ENCODE data around the gene GFRA1.

Gene GFRA1

GRCh38 chr10:116286626-116287200, 13.7 kb upstream of the GFRA1 start:
- DNase-seq: no peak
- no peaks in the 10 kb centered on the region for H3K9me3 Mint-ChIP-seq
- H3K4me3 Mint-ChIP-seq: no peak overlapping the region
- no peaks in the 10 kb centered on the region for H3K4me1 Mint-ChIP-seq (ENCODE audit: low read depth)
- no peaks in the 10 kb centered on the region for H3K36me3 Mint-ChIP-seq (ENCODE audit: low read depth)
- H3K27ac Mint-ChIP-seq: no peak overlapping the region
- peaks cover 4% of the 10 kb centered on the region for H3K27me3 Mint-ChIP-seq

GRCh38 chr10:116281775-116282174, 8.8 kb upstream of the GFRA1 start:
- H3K9me3 Mint-ChIP-seq: no peaks in the 10 kb centered on the region
- H3K4me1 Mint-ChIP-seq (ENCODE audit: low read depth): no peaks in the 10 kb centered on the region
- DNase-seq: no peak
- peaks cover 6% of the 10 kb centered on the region for H3K27me3 Mint-ChIP-seq
- H3K27ac Mint-ChIP-seq: no peak overlapping the region
- H3K4me3 Mint-ChIP-seq: no peak overlapping the region
- no peaks in the 10 kb centered on the region for H3K36me3 Mint-ChIP-seq (ENCODE audit: low read depth)

- no peak for DNase-seq
- H3K27me3 Mint-ChIP-seq: peaks cover 30% of the 10 kb centered on the region
- H3K27ac Mint-ChIP-seq: no peak overlapping the region
- H3K4me1 Mint-ChIP-seq (ENCODE audit: low read depth): peaks cover 4% of the 10 kb centered on the region
- H3K36me3 Mint-ChIP-seq (ENCODE audit: low read depth): no peaks in the 10 kb centered on the region
- no peak overlapping the region for H3K4me3 Mint-ChIP-seq
- no peaks in the 10 kb centered on the region for H3K9me3 Mint-ChIP-seq
Measured at GRCh38 chr10:116278846-116279245, 5.8 kb upstream of the GFRA1 start.

- no peaks in the 10 kb centered on the region for H3K36me3 Mint-ChIP-seq (ENCODE audit: low read depth)
- no peak overlapping the region for H3K4me3 Mint-ChIP-seq
- no peaks in the 10 kb centered on the region for H3K9me3 Mint-ChIP-seq
- H3K4me1 Mint-ChIP-seq (ENCODE audit: low read depth): peaks cover 8% of the 10 kb centered on the region
- H3K27me3 Mint-ChIP-seq: peaks cover 46% of the 10 kb centered on the region
- no peak for DNase-seq
- H3K27ac Mint-ChIP-seq: no peak overlapping the region
Measured at GRCh38 chr10:116276981-116277380, 4.0 kb upstream of the GFRA1 start.

- H3K27ac Mint-ChIP-seq: no peak overlapping the region
- peaks cover 11% of the 10 kb centered on the region for H3K4me1 Mint-ChIP-seq (ENCODE audit: low read depth)
- no peak for DNase-seq
- H3K4me3 Mint-ChIP-seq: peak overlapping the region; percentile 61
- H3K36me3 Mint-ChIP-seq (ENCODE audit: low read depth): no peaks in the 10 kb centered on the region
- H3K27me3 Mint-ChIP-seq: peaks cover 68% of the 10 kb centered on the region
- no peaks in the 10 kb centered on the region for H3K9me3 Mint-ChIP-seq
Measured at GRCh38 chr10:116274064-116274904, 1.3 kb upstream of the GFRA1 start.

GRCh38 chr10:116271593-116272439, 1.2 kb downstream of the GFRA1 start:
- Mint-ChIP-seq H3K4me3 (peak overlapping the region; percentile 20), H3K4me1 (ENCODE audit: low read depth) (peaks cover 11% of the 10 kb centered on the region), H3K27ac (no peak overlapping the region), H3K27me3 (peaks cover 80% of the 10 kb centered on the region), H3K36me3 (ENCODE audit: low read depth) (no peaks in the 10 kb centered on the region), H3K9me3 (no peaks in the 10 kb centered on the region)
- no peak for DNase-seq

GRCh38 chr10:116270771-116271592, 2.0 kb downstream of the GFRA1 start:
- no peak overlapping the region for H3K27ac Mint-ChIP-seq
- peaks cover 11% of the 10 kb centered on the region for H3K4me1 Mint-ChIP-seq (ENCODE audit: low read depth)
- H3K4me3 Mint-ChIP-seq: no peak overlapping the region
- no peaks in the 10 kb centered on the region for H3K36me3 Mint-ChIP-seq (ENCODE audit: low read depth)
- no peaks in the 10 kb centered on the region for H3K9me3 Mint-ChIP-seq
- no peak for DNase-seq
- peaks cover 78% of the 10 kb centered on the region for H3K27me3 Mint-ChIP-seq

- H3K4me3 Mint-ChIP-seq: no peak overlapping the region
Measured at GRCh38 chr10:116270126-116270770, 2.8 kb downstream of the GFRA1 start.

GRCh38 chr10:116269619-116270018, 3.4 kb downstream of the GFRA1 start:
- Mint-ChIP-seq H3K36me3 (ENCODE audit: low read depth) (no peaks in the 10 kb centered on the region), H3K27me3 (peaks cover 67% of the 10 kb centered on the region), H3K9me3 (no peaks in the 10 kb centered on the region), H3K27ac (no peak overlapping the region), H3K4me3 (no peak overlapping the region), H3K4me1 (ENCODE audit: low read depth) (peaks cover 11% of the 10 kb centered on the region)
- DNase-seq: no peak

More at GRCh38 chr10:116270126-116270770, 2.8 kb downstream of the GFRA1 start:
- Mint-ChIP-seq H3K36me3 (ENCODE audit: low read depth) (no peaks in the 10 kb centered on the region), H3K27me3 (peaks cover 74% of the 10 kb centered on the region), H3K27ac (no peak overlapping the region), H3K9me3 (no peaks in the 10 kb centered on the region), H3K4me1 (ENCODE audit: low read depth) (peaks cover 11% of the 10 kb centered on the region)
- no peak for DNase-seq

- Mint-ChIP-seq H3K9me3 (no peaks in the 10 kb centered on the region), H3K4me1 (ENCODE audit: low read depth) (peaks cover 7% of the 10 kb centered on the region), H3K36me3 (ENCODE audit: low read depth) (no peaks in the 10 kb centered on the region), H3K27ac (no peak overlapping the region), H3K27me3 (peaks cover 61% of the 10 kb centered on the region), H3K4me3 (no peak overlapping the region)
- DNase-seq: no peak
Measured at GRCh38 chr10:116268976-116269375, 4.0 kb downstream of the GFRA1 start.

GRCh38 chr10:116265686-116266085, 7.3 kb downstream of the GFRA1 start:
- Mint-ChIP-seq H3K4me3 (no peak overlapping the region), H3K4me1 (ENCODE audit: low read depth) (no peaks in the 10 kb centered on the region)

GRCh38 chr10:116263870-116264655, 8.9 kb downstream of the GFRA1 start:
- DNase-seq: no peak
- H3K27ac Mint-ChIP-seq: no peak overlapping the region
- peaks cover 23% of the 10 kb centered on the region for H3K27me3 Mint-ChIP-seq
- H3K36me3 Mint-ChIP-seq (ENCODE audit: low read depth): no peaks in the 10 kb centered on the region
- no peaks in the 10 kb centered on the region for H3K9me3 Mint-ChIP-seq
- H3K4me3 Mint-ChIP-seq: no peak overlapping the region
- H3K4me1 Mint-ChIP-seq (ENCODE audit: low read depth): no peaks in the 10 kb centered on the region

More at GRCh38 chr10:116265686-116266085, 7.3 kb downstream of the GFRA1 start:
- DNase-seq: no peak
- Mint-ChIP-seq H3K27ac (no peak overlapping the region), H3K9me3 (no peaks in the 10 kb centered on the region), H3K36me3 (ENCODE audit: low read depth) (no peaks in the 10 kb centered on the region), H3K27me3 (peaks cover 40% of the 10 kb centered on the region)

- no peak overlapping the region for H3K4me3 Mint-ChIP-seq
- no peaks in the 10 kb centered on the region for H3K4me1 Mint-ChIP-seq (ENCODE audit: low read depth)
- no peaks in the 10 kb centered on the region for H3K36me3 Mint-ChIP-seq (ENCODE audit: low read depth)
- H3K27ac Mint-ChIP-seq: no peak overlapping the region
- no peak for DNase-seq
- H3K9me3 Mint-ChIP-seq: no peaks in the 10 kb centered on the region
- peaks cover 13% of the 10 kb centered on the region for H3K27me3 Mint-ChIP-seq
Measured at GRCh38 chr10:116262678-116263077, 10.3 kb downstream of the GFRA1 start.
